Upper lobe of left lung (tissue), 6 donors: ENCODE data around the gene CST6. TPM values are rescaled to one million over a fixed set of nuclear protein-coding genes. Genes with fewer than 3 reads are reported as not detected.

Experiments
- ATAC-seq, 2 donors: fragments of 200-7000 bp; cut with Tn5 transposase; one replicate each; pipeline ENCODE4 v1.9.1; 2022; ENCODE audit warnings: mild to moderate bottlenecking in 2 of 2, moderate library complexity in 2 of 2; ENCODE audit not compliant: low FRiP score in 2 of 2
- DNase-seq, 2 donors: peaks; one replicate each; pipeline ENCODE4 v3.0.0-alpha.2; 2019 to 2020
- H3K27ac ChIP-seq, 4 donors: fragments of 200-600 bp; sonication (generic); one replicate each; pipeline ENCODE4 v1.5.1; 2016 to 2019
- H3K27me3 ChIP-seq, 4 donors: fragments of 200-600 bp; sonication (generic); one replicate each; pipeline ENCODE4 v1.5.1; 2017 to 2019
- H3K36me3 ChIP-seq, 4 donors: fragments of 200-600 bp; sonication (generic); one replicate each; pipeline ENCODE4 v1.5.1; 2016 to 2019
- H3K4me1 ChIP-seq, 4 donors: fragments of 200-600 bp; sonication (generic); one replicate each; pipeline ENCODE4 v1.5.1; 2018 to 2019
- H3K4me3 ChIP-seq, 4 donors: fragments of 200-600 bp; sonication (generic); one replicate each; pipeline ENCODE4 v1.5.1; 2017 to 2019; ENCODE audit warnings: mild to moderate bottlenecking in 2 of 4, moderate library complexity in 1 of 4
- H3K9me3 ChIP-seq, 4 donors: fragments of 200-600 bp; sonication (generic); one replicate each; pipeline ENCODE4 v1.5.1; 2018 to 2019
- CTCF ChIP-seq, 6 experiments: fragments of 450-650 bp in 4 of 6; fragments of 200-600 bp in 2 of 6; sonication (generic) in 2 of 6; IDR thresholded peaks; one replicate each; pipeline ENCODE4 v1.5.1; 2016 to 2019; ENCODE audit warnings: antibody characterized with exemption in 6 of 6
- EP300 ChIP-seq, 4 donors: sonication (generic); formaldehyde crosslinking; IDR thresholded peaks; one replicate each; pipeline ENCODE4 v1.5.1; 2017; ENCODE audit warnings: antibody characterized with exemption in 4 of 4, control low read depth in 2 of 4
- POLR2A ChIP-seq, 4 donors: fragments of 450-650 bp; IDR thresholded peaks; one replicate each; pipeline ENCODE4 v1.5.1; 2016 to 2017; ENCODE audit warnings: antibody characterized with exemption in 4 of 4, mild to moderate bottlenecking in 2 of 4
- POLR2AphosphoS5 ChIP-seq, 2 donors: sonication (generic); formaldehyde crosslinking; IDR thresholded peaks; one replicate each; pipeline ENCODE4 v1.5.1; 2017; ENCODE audit warnings: antibody characterized with exemption in 2 of 2
- WGBS, 2 donors: methylation state at CpG; one replicate each; pipeline ENCODE4 v1.1.5; 2017 to 2018; 5-methylcytosine and 5-hydroxymethylcytosine counted together
- total RNA-seq, 6 donors: library from RNA; depleted of rRNA in 4 of 6; stranded (reverse); fragments of >200 nt in 4 of 6; gene quantifications; one replicate each; pipeline versions ENCODE4 v1.1.0 to v1.2.1, GENCODE V29; 2016 to 2021
- donor health status: DM: no; HTN: no; CAD: no; lungs with moderate emphysema.
- donor health status: DM: no; HTN: yes; CAD: no; lungs with severe emphysema.

Gene CST6
- total RNA-seq, 6 donors from 2014 or later = 12.6 to 68.1 (median 30.5) TPM

DNA sequence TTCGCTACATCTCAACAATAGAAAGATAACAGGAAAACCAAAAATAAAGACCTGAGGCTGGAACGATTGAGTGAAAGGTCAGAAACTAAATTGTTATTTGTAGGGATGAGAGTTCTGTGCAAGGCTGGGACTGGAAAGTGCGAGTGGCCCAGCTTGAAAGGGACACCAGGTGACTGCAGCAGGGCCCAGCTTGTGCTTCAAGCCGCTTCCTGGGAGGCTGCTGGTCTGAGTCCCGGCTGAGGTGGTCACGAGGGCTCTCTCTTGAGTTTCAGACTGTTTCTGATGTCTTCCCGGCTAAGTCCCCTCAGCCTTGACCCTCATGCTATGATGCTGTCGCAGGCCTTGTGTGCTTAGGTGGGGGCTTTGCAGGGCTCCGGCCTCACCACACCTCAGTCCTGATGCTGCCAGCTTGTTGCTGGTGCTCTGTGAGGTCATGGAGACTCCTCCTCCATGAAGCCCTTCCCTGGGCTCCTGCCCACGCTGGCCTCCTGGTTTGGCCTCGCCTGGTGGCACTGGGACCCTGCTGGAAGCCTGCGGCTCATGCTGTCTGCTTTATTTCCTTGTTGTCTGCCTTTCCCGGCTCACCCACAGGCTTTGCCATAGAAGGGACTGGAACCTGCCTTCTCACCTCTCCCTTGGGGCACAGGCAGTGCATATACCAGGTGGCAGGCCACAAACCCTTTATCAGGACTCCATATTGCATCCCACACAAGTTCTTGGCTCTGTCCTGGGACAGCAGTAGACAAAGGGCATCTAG, 5.5 kb upstream of the CST6 start:
- ATAC-seq (no peak), DNase-seq (no peak)
- Histone ChIP-seq H3K36me3 (peaks cover 0 to 18% (median 8%) of the 10 kb centered on the region in 4 donors), H3K4me3 (no peak overlapping the region), H3K27me3 (peaks cover 0 to 1% (median 0%) of the 10 kb centered on the region in 4 donors), H3K27ac (no peak overlapping the region), H3K9me3 (no peaks in the 10 kb centered on the region), H3K4me1 (peaks cover 9 to 12% (median 10%) of the 10 kb centered on the region in 4 donors)
- TF ChIP-seq POLR2AphosphoS5 (IDR thresholded peaks at IDR 0.05) (no peak), EP300 (IDR thresholded peaks at IDR 0.05) (no peak), CTCF (IDR thresholded peaks at IDR 0.05) (no peak), POLR2A (IDR thresholded peaks at IDR 0.05) (no peak)
- WGBS, 2 donors = 86 to 90% methylated on average over 9 to 10 of the region's 13 CpGs

GRCh38 chr11:66006891-66007176, 5.0 kb upstream of the CST6 start:
- 77% methylated on average over 4 of the region's 4 CpGs; no CpG with 5 or more reads in 1 of the 2 donors for WGBS, 2 donors

DNA sequence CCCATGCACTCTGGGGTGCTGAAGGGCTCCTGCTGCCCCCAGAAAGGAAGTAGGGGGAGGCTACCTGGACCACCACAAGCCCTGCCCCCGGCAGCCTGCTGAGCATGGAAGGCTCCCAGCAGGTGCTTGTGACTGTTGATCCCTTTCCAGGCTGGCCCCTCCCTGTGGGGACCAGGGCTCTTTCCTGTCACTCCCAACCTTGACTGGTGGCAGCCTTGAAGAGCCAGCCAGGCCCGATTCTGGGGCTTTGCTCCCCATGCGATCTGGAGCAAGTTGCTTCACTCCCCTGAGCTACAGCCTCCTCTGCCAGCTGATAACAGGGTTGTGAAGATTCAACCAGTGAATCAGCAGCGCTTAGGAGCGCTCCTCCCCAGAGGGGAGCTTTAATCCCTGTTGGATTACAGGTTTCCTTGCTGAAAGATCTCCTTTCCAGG, 4.6 kb upstream of the CST6 start:
- DNase-seq = no peak
- TF ChIP-seq CTCF (IDR thresholded peaks at IDR 0.05) (no peak), POLR2A (IDR thresholded peaks at IDR 0.05) (no peak), POLR2AphosphoS5 (IDR thresholded peaks at IDR 0.05) (no peak), EP300 (IDR thresholded peaks at IDR 0.05) (no peak)
- peak overlapping the region in 1 of 4 donors; percentile 38 for H3K27ac ChIP-seq
- peaks cover 0 to 10% (median 4%) of the 10 kb centered on the region in 4 donors for H3K27me3 ChIP-seq
- H3K9me3 ChIP-seq = no peaks in the 10 kb centered on the region
- H3K4me1 ChIP-seq = peaks cover 16 to 19% (median 17%) of the 10 kb centered on the region in 4 donors
- peaks cover 0 to 18% (median 8%) of the 10 kb centered on the region in 4 donors for H3K36me3 ChIP-seq
- 45 to 47% methylated on average over 4 to 5 of the region's 5 CpGs for WGBS, 2 donors
- no peak for ATAC-seq
- no peak overlapping the region for H3K4me3 ChIP-seq

More at GRCh38 chr11:66006891-66007176, 5.0 kb upstream of the CST6 start:
- Histone ChIP-seq H3K9me3 (no peaks in the 10 kb centered on the region), H3K4me3 (no peak overlapping the region), H3K36me3 (peaks cover 0 to 18% (median 8%) of the 10 kb centered on the region in 4 donors), H3K4me1 (peaks cover 12 to 16% (median 13%) of the 10 kb centered on the region in 4 donors), H3K27ac (no peak overlapping the region), H3K27me3 (peaks cover 0 to 7% (median 2%) of the 10 kb centered on the region in 4 donors)
- ATAC-seq (no peak), DNase-seq (no peak)
- TF ChIP-seq EP300 (IDR thresholded peaks at IDR 0.05) (no peak), POLR2A (IDR thresholded peaks at IDR 0.05) (no peak), POLR2AphosphoS5 (IDR thresholded peaks at IDR 0.05) (no peak), CTCF (IDR thresholded peaks at IDR 0.05) (no peak)

DNA sequence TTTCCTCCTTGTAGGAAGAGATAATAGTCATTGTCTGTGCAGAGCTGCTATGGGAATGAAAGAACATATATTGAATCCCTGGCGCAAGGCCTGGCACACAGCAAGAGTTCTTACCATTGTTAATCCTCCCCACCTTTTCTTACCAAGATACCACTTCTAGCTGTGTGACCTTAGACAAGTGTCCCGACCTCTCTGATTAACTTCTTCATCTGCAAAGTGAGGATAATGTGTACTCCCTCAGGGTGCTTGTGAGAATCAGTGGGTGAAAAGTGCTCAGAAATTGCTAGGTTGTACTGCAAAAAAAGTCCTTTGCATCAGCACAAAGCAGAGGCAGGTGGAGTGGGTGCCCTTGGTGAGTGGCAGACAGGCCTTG, 3.7 kb upstream of the CST6 start:
- H3K9me3 ChIP-seq = no peaks in the 10 kb centered on the region
- H3K27ac ChIP-seq = no peak overlapping the region
- H3K4me3 ChIP-seq = no peak overlapping the region
- H3K27me3 ChIP-seq = peaks cover 0 to 12% (median 5%) of the 10 kb centered on the region in 4 donors
- TF ChIP-seq POLR2A (IDR thresholded peaks at IDR 0.05) = no peak
- no peak for TF ChIP-seq EP300 (IDR thresholded peaks at IDR 0.05)
- no peak for TF ChIP-seq POLR2AphosphoS5 (IDR thresholded peaks at IDR 0.05)
- TF ChIP-seq CTCF (IDR thresholded peaks at IDR 0.05) = no peak
- whole genome bisulfite sequencing, 2 donors = 89 to 94% methylated on average over 2 of the region's 2 CpGs
- ATAC-seq (no peak), DNase-seq (no peak)
- H3K4me1 ChIP-seq = peaks cover 13 to 22% (median 16%) of the 10 kb centered on the region in 4 donors
- peaks cover 0 to 18% (median 8%) of the 10 kb centered on the region in 4 donors for H3K36me3 ChIP-seq
